Vagina (tissue), 2 donors: ENCODE data around the gene ANKS1A. TPM values are rescaled to one million over a fixed set of nuclear protein-coding genes. Genes with fewer than 3 reads are reported as not detected.

Experiments used
- DNase-seq, 2 donors: peaks; one replicate each; pipeline ENCODE4 v3.0.0-alpha.2; 2017; ENCODE audit errors: extremely low spot score in 2 of 2
- H3K27ac ChIP-seq: fragments of 200-600 bp; sonication (generic); one replicate; pipeline ENCODE4 v1.5.1; 2019
- H3K27me3 ChIP-seq: fragments of 200-600 bp; sonication (generic); one replicate; pipeline ENCODE4 v1.5.1; 2019
- H3K36me3 ChIP-seq, 2 donors: fragments of 200-600 bp; sonication (generic); one replicate each; pipeline ENCODE4 v1.5.1; 2017 to 2019
- H3K4me1 ChIP-seq: fragments of 200-600 bp; sonication (generic); one replicate; pipeline ENCODE4 v1.5.1; 2019
- H3K4me3 ChIP-seq, 2 donors: fragments of 200-600 bp; sonication (generic); 1 replicate in 1 of 2; 2 replicates in 1 of 2; pipeline ENCODE4 v1.5.1; 2016 to 2019
- H3K9me3 ChIP-seq: fragments of 200-600 bp; sonication (generic); one replicate; pipeline ENCODE4 v1.5.1; 2019
- CTCF ChIP-seq, 3 experiments: fragments of 450-650 bp in 2 of 3; fragments of 200-600 bp in 1 of 3; sonication (generic) in 1 of 3; IDR thresholded peaks; one replicate each; pipeline ENCODE4 v1.5.1; 2017 to 2019; ENCODE audit warnings: antibody characterized with exemption in 3 of 3, mild to moderate bottlenecking in 2 of 3, moderate library complexity in 2 of 3
- POLR2A ChIP-seq, 2 donors: fragments of 450-650 bp; IDR thresholded peaks; one replicate each; pipeline ENCODE4 v1.6.1; 2017; ENCODE audit warnings: antibody characterized with exemption in 2 of 2, mild to moderate bottlenecking in 2 of 2, moderate library complexity in 2 of 2
- POLR2AphosphoS5 ChIP-seq, 2 donors: sonication (generic); formaldehyde crosslinking; IDR thresholded peaks; one replicate each; pipeline ENCODE4 v1.9.0; 2017; ENCODE audit warnings: antibody characterized with exemption in 2 of 2, mild to moderate bottlenecking in 2 of 2, low read depth in 1 of 2; ENCODE audit not compliant: insufficient read depth in 1 of 2
- intact Hi-C: fragments of 100-400 bp; cut with DNase I; formaldehyde crosslinking; loops from one replicate; pipeline ENCODE4 v1.15.1; 2023
- total RNA-seq: library from RNA; depleted of rRNA; stranded (reverse); fragments of >200 nt; gene quantifications from one replicate; pipeline ENCODE4 v1.2.3, GENCODE V29; 2016

The ANKS1A gene
- total RNA-seq, 1 donor from 2014 or later: 24.3 TPM

GRCh38 chr6:34864007-34864406 lies 25.0 kb upstream of the ANKS1A start:
- no peak for DNase-seq
- Histone ChIP-seq H3K27ac (no peak overlapping the region), H3K27me3 (no peaks in the 10 kb centered on the region), H3K4me3 (no peak overlapping the region), H3K4me1 (no peaks in the 10 kb centered on the region), H3K36me3 (peaks cover 0 to 12% of the 10 kb centered on the region in 2 donors), H3K9me3 (no peaks in the 10 kb centered on the region)
- intact Hi-C loops: no loop called here
- TF ChIP-seq POLR2AphosphoS5 (IDR thresholded peaks at IDR 0.05; ENCODE audit: insufficient read depth in 1 of 2, low read depth in 1 of 2) (no peak), POLR2A (IDR thresholded peaks at IDR 0.05) (no peak), CTCF (IDR thresholded peaks at IDR 0.05) (no peak)

GRCh38 chr6:34865107-34865506 lies 23.9 kb upstream of the ANKS1A start:
- peaks cover 0 to 4% of the 10 kb centered on the region in 2 donors for H3K36me3 ChIP-seq
- no peak for DNase-seq
- H3K9me3 ChIP-seq: no peaks in the 10 kb centered on the region
- no peak overlapping the region for H3K4me3 ChIP-seq
- no peaks in the 10 kb centered on the region for H3K27me3 ChIP-seq
- no peak overlapping the region for H3K27ac ChIP-seq
- H3K4me1 ChIP-seq: no peaks in the 10 kb centered on the region
- TF ChIP-seq POLR2A (IDR thresholded peaks at IDR 0.05) (no peak), POLR2AphosphoS5 (IDR thresholded peaks at IDR 0.05; ENCODE audit: insufficient read depth in 1 of 2, low read depth in 1 of 2) (no peak)
- intact Hi-C loops: no loop called here

- intact Hi-C loops: no loop called here
Observed at GRCh38 chr6:34866509-34866908, 22.5 kb upstream of the ANKS1A start.

GRCh38 chr6:34867484-34867883 lies 21.6 kb upstream of the ANKS1A start:
- H3K9me3 ChIP-seq: no peaks in the 10 kb centered on the region
- TF ChIP-seq POLR2A (IDR thresholded peaks at IDR 0.05): no peak
- TF ChIP-seq CTCF (IDR thresholded peaks at IDR 0.05): no peak
- TF ChIP-seq POLR2AphosphoS5 (IDR thresholded peaks at IDR 0.05; ENCODE audit: insufficient read depth in 1 of 2, low read depth in 1 of 2): no peak
- H3K27ac ChIP-seq: no peak overlapping the region
- no peaks in the 10 kb centered on the region for H3K27me3 ChIP-seq
- H3K4me1 ChIP-seq: no peaks in the 10 kb centered on the region
- intact Hi-C loops: no loop called here
- peaks cover 0 to 22% of the 10 kb centered on the region in 2 donors for H3K36me3 ChIP-seq
- DNase-seq: no peak
- no peak overlapping the region for H3K4me3 ChIP-seq

More at GRCh38 chr6:34866509-34866908, 22.5 kb upstream of the ANKS1A start:
- no peaks in the 10 kb centered on the region for H3K9me3 ChIP-seq
- DNase-seq: no peak
- H3K4me3 ChIP-seq: no peak overlapping the region
- no peak for TF ChIP-seq CTCF (IDR thresholded peaks at IDR 0.05)
- no peak for TF ChIP-seq POLR2AphosphoS5 (IDR thresholded peaks at IDR 0.05; ENCODE audit: insufficient read depth in 1 of 2, low read depth in 1 of 2)
- no peak for TF ChIP-seq POLR2A (IDR thresholded peaks at IDR 0.05)
- no peaks in the 10 kb centered on the region for H3K4me1 ChIP-seq
- H3K36me3 ChIP-seq: peaks cover 0 to 18% of the 10 kb centered on the region in 2 donors
- no peak overlapping the region for H3K27ac ChIP-seq
- H3K27me3 ChIP-seq: no peaks in the 10 kb centered on the region

- TF ChIP-seq CTCF (IDR thresholded peaks at IDR 0.05): no peak
- no peak for TF ChIP-seq POLR2AphosphoS5 (IDR thresholded peaks at IDR 0.05; ENCODE audit: insufficient read depth in 1 of 2, low read depth in 1 of 2)
- TF ChIP-seq POLR2A (IDR thresholded peaks at IDR 0.05): no peak
- Histone ChIP-seq H3K36me3 (peaks cover 0 to 34% of the 10 kb centered on the region in 2 donors), H3K4me3 (no peak overlapping the region), H3K4me1 (no peaks in the 10 kb centered on the region), H3K27ac (no peak overlapping the region), H3K27me3 (no peaks in the 10 kb centered on the region), H3K9me3 (no peaks in the 10 kb centered on the region)
- no peak for DNase-seq
- intact Hi-C loops: no loop called here
Observed at GRCh38 chr6:34871853-34872252, 17.2 kb upstream of the ANKS1A start.
